Stimulated activated CD4-positive, alpha-beta T cell treated with anti-CD3 and anti-CD28 coated beads, TNF-alpha, amount 100 ng/mL, for 48 hours (primary cell): ENCODE results near the gene SRSF7.
"Not testable (repeated sequence)": the region's sequence is repeated elsewhere in the genome, so short reads cannot be mapped to it uniquely, and the experiment has no call there.

Source experiments
- DNase-seq, 3 donors: peaks; one replicate each; pipeline ENCODE4 v3.0.0-alpha.2; 2020; ENCODE audit warnings: low read depth in 3 of 3

SRSF7 gene

GRCh38 chr2:38731684-38732221 lies 19.4 kb downstream of the SRSF7 start:
- DNase-seq: no peak

GRCh38 chr2:38731090-38731489 lies 20.1 kb downstream of the SRSF7 start:
- DNase-seq: no peak

GRCh38 chr2:38728694-38729093 lies 22.5 kb downstream of the SRSF7 start:
- no peak for DNase-seq

- DNase-seq: no peak
Observed at GRCh38 chr2:38727661-38728060, 23.5 kb downstream of the SRSF7 start.

GRCh38 chr2:38723173-38723572 lies 28.0 kb downstream of the SRSF7 start:
- no peak for DNase-seq

GRCh38 chr2:38722271-38723061 lies 28.7 kb downstream of the SRSF7 start:
- DNase-seq: peak; percentile 35 to 44 (median 36)

GRCh38 chr2:38720613-38721241 lies 30.4 kb downstream of the SRSF7 start:
- no peak for DNase-seq

GRCh38 chr2:38719706-38720105 lies 31.5 kb downstream of the SRSF7 start:
- DNase-seq: no peak

- DNase-seq: no peak
Observed at GRCh38 chr2:38718601-38719000, 32.6 kb downstream of the SRSF7 start.

GRCh38 chr2:38716185-38716584 lies 35.0 kb downstream of the SRSF7 start:
- DNase-seq: no peak

GRCh38 chr2:38714941-38715340 lies 36.2 kb downstream of the SRSF7 start:
- not testable (repeated sequence) for DNase-seq

- DNase-seq: no peak
Observed at GRCh38 chr2:38713338-38713737, 37.8 kb downstream of the SRSF7 start.

- DNase-seq: no peak
Observed at GRCh38 chr2:38712871-38713270, 38.3 kb downstream of the SRSF7 start.

GRCh38 chr2:38712413-38712812 lies 38.7 kb downstream of the SRSF7 start:
- DNase-seq: no peak

GRCh38 chr2:38711558-38711957 lies 39.6 kb downstream of the SRSF7 start:
- DNase-seq: no peak

- DNase-seq: no peak
Observed at GRCh38 chr2:38709567-38710194, 41.5 kb downstream of the SRSF7 start.

- no peak for DNase-seq
Observed at GRCh38 chr2:38708900-38709566, 42.1 kb downstream of the SRSF7 start.

GRCh38 chr2:38708491-38708890 lies 42.7 kb downstream of the SRSF7 start:
- DNase-seq: not testable (repeated sequence)

- DNase-seq: no peak
Observed at GRCh38 chr2:38706846-38707345, 44.3 kb downstream of the SRSF7 start.

GRCh38 chr2:38704664-38705063 lies 46.5 kb downstream of the SRSF7 start:
- no peak for DNase-seq

GRCh38 chr2:38703336-38703735 lies 47.8 kb downstream of the SRSF7 start:
- not testable (repeated sequence) for DNase-seq

GRCh38 chr2:38702413-38702812 lies 48.7 kb downstream of the SRSF7 start:
- no peak for DNase-seq
